Pancreas (tissue), 10 donors: ENCODE data around the gene GAN. TPM values are rescaled to one million over a fixed set of nuclear protein-coding genes. Genes with fewer than 3 reads are reported as not detected.
A peak's percentile ranks its signal among the peaks of the same experiment; 100 is the strongest.

Experiments used
- ATAC-seq, 4 donors: fragments of 200-7000 bp; cut with Tn5 transposase; one replicate each; pipeline versions ENCODE4 v1.8.0 to v1.9.1; 2020; ENCODE audit warnings: mild to moderate bottlenecking in 4 of 4, moderate library complexity in 4 of 4
- DNase-seq, 6 donors: peaks; one replicate each; pipeline ENCODE4 v3.0.0-alpha.2; 2020
- FAIRE-seq: peaks from 2 replicates; lab custom pipeline; 2012; peaks lifted over from hg19 to GRCh38; lab: Jason Lieb, UNC
- H3K27ac ChIP-seq, 4 donors: fragments of 200-600 bp; sonication (generic); 1 replicate in 3 of 4; 2 replicates in 1 of 4; pipeline versions ENCODE4 v1.5.0 to v1.8.0; 2020
- H3K27me3 ChIP-seq, 4 donors: fragments of 200-600 bp; one replicate each; pipeline ENCODE4 v1.8.0; 2021
- H3K36me3 ChIP-seq, 3 donors: fragments of 200-600 bp; sonication (generic) in 1 of 3; one replicate each; pipeline versions ENCODE4 v1.5.0 to v1.8.0; 2020 to 2021
- H3K4me1 ChIP-seq, 3 donors: fragments of 200-600 bp; one replicate each; pipeline ENCODE4 v1.8.0; 2021
- H3K4me3 ChIP-seq, 4 donors: fragments of 200-600 bp; sonication (generic) in 2 of 4; one replicate each; pipeline versions ENCODE4 v1.5.0 to v1.8.0; 2020 to 2021
- H3K9me3 ChIP-seq, 4 donors: fragments of 200-600 bp; one replicate each; pipeline ENCODE4 v1.8.0; 2021
- WGBS, 2 donors: extraction: QIAGEN DNeasy Blood & Tissue Kit; methylation state at CpG; one replicate each; pipeline ENCODE4 v1.1.7; 2013; 5-methylcytosine and 5-hydroxymethylcytosine counted together
- intact Hi-C, 3 donors: fragments of 100-400 bp; cut with DNase I; formaldehyde crosslinking; loops; one replicate each; pipeline versions ENCODE4 v1.11.1 to v1.14.2; 2022
- polyA plus RNA-seq, 2 donors: library from polyadenylated mRNA; stranded (reverse); fragments of 200-250 nt; gene quantifications; one replicate each; pipeline ENCODE4 v1.2.3, GENCODE V29; 2013
- total RNA-seq, 6 donors: library from RNA; stranded (reverse); fragmentation: NEBNext Ultra II Directional in 4 of 6; extraction: Animal tissue kit (Norgen Biotek cat#: 25700) in 4 of 6; gene quantifications; one replicate each; pipeline versions ENCODE4 v1.2.1 to v1.2.4, GENCODE V29; 2021 to 2023
- TF ChIP-seq, protein P1 (sequence below), 4 donors: fragments of 200-600 bp; sonication (generic) in 3 of 4; IDR thresholded peaks; one replicate each; pipeline versions ENCODE4 v1.5.0 to v1.8.0; 2021; ENCODE audit warnings: antibody characterized with exemption in 4 of 4
- donor health status: healthy with polysubstance abuse.
- donor health status: DM: no; HTN: no; CAD: no; lungs with moderate emphysema.
- donor health status: DM: no; HTN: no; CAD: no.
- donor health status: control.
- donor health status: control.
- donor health status: Bipolar disorder and iron deficiency.
- donor health status: DM: yes; HTN: yes; CAD: no.
- donor health status: DM: no; HTN: no; CAD: no.
- donor health status: DM: no; HTN: no; CAD: no.
- donor health status: DM: yes; HTN: yes; CAD: no.

The GAN gene
- total and polyA plus RNA-seq, 8 donors: 0.68 to 4.8 (median 3.8) TPM

GRCh38 chr16:81409016-81409556, 94.3 kb downstream of the GAN start:
- ATAC-seq (no peak), FAIRE-seq (no peak), DNase-seq (peak in 1 of 6 donors; percentile 33)
- TF ChIP-seq, protein P1, sequence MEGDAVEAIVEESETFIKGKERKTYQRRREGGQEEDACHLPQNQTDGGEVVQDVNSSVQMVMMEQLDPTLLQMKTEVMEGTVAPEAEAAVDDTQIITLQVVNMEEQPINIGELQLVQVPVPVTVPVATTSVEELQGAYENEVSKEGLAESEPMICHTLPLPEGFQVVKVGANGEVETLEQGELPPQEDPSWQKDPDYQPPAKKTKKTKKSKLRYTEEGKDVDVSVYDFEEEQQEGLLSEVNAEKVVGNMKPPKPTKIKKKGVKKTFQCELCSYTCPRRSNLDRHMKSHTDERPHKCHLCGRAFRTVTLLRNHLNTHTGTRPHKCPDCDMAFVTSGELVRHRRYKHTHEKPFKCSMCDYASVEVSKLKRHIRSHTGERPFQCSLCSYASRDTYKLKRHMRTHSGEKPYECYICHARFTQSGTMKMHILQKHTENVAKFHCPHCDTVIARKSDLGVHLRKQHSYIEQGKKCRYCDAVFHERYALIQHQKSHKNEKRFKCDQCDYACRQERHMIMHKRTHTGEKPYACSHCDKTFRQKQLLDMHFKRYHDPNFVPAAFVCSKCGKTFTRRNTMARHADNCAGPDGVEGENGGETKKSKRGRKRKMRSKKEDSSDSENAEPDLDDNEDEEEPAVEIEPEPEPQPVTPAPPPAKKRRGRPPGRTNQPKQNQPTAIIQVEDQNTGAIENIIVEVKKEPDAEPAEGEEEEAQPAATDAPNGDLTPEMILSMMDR (IDR thresholded peaks at IDR 0.05): no peak
- 58 to 68% methylated on average over 13 of the region's 13 CpGs for WGBS, 2 donors
- Histone ChIP-seq H3K27me3 (no peaks in the 10 kb centered on the region), H3K4me1 (no peaks in the 10 kb centered on the region), H3K4me3 (no peak overlapping the region), H3K9me3 (no peaks in the 10 kb centered on the region), H3K36me3 (no peaks in the 10 kb centered on the region), H3K27ac (no peak overlapping the region)
- intact Hi-C loops: no loop called here

- TF ChIP-seq, protein P1 (IDR thresholded peaks at IDR 0.05): no peak
- 47 to 51% methylated on average over 10 of the region's 10 CpGs for WGBS, 2 donors
- intact Hi-C loops: no loop called here
- H3K27me3 ChIP-seq: no peaks in the 10 kb centered on the region
- DNase-seq (no peak), ATAC-seq (no peak), FAIRE-seq (no peak)
- H3K36me3 ChIP-seq: no peaks in the 10 kb centered on the region
- H3K27ac ChIP-seq: no peak overlapping the region
- H3K4me3 ChIP-seq: no peak overlapping the region
- H3K4me1 ChIP-seq: no peaks in the 10 kb centered on the region
- H3K9me3 ChIP-seq: no peaks in the 10 kb centered on the region
These were observed 96.0 kb downstream of the GAN start for GRCh38 chr16:81410643-81411293.

GRCh38 chr16:81413245-81413990, 98.7 kb downstream of the GAN start:
- TF ChIP-seq, protein P1 (IDR thresholded peaks at IDR 0.05): no peak
- intact Hi-C loops: no loop called here
- ATAC-seq (no peak), FAIRE-seq (no peak), DNase-seq (no peak)
- no peaks in the 10 kb centered on the region for H3K9me3 ChIP-seq
- WGBS, 2 donors: 79 to 86% methylated on average over 11 of the region's 11 CpGs
- no peaks in the 10 kb centered on the region for H3K4me1 ChIP-seq
- H3K27me3 ChIP-seq: no peaks in the 10 kb centered on the region
- no peaks in the 10 kb centered on the region for H3K36me3 ChIP-seq
- no peak overlapping the region for H3K4me3 ChIP-seq
- H3K27ac ChIP-seq: no peak overlapping the region

- DNase-seq (no peak), FAIRE-seq (no peak), ATAC-seq (peak in 1 of 4 donors; percentile 25)
- Histone ChIP-seq H3K27ac (no peak overlapping the region), H3K36me3 (no peaks in the 10 kb centered on the region), H3K27me3 (no peaks in the 10 kb centered on the region), H3K4me3 (no peak overlapping the region), H3K9me3 (no peaks in the 10 kb centered on the region), H3K4me1 (no peaks in the 10 kb centered on the region)
- intact Hi-C loops: no loop called here
- TF ChIP-seq, protein P1 (IDR thresholded peaks at IDR 0.05): no peak
- WGBS, 2 donors: 80 to 82% methylated on average over 11 of the region's 11 CpGs
These were observed 101.0 kb downstream of the GAN start for GRCh38 chr16:81415751-81416150.
